ENCODE data around the gene HMOX1.
A peak's percentile ranks its signal among the peaks of the same experiment; 100 is the strongest.

DNA sequence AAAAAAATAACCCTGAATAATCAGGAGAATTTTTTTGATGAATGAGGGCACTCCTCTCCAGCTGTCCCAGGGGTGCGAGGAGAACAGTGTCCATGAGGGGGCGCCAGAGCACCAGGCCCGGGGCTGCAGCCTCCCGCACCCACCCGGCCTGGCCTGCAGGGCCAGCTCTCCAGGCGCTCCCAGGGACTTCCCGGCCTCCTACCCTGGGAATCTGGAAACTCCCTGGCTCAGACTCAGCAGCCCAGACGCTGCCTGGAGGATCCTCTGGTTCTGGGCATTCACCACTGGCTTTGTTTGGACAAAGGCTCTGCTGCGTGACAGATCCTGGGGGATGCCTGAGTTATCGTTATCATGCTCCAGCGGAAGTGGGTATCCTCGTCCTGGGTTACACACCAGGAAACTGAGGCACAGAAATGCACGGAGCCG is 50.0 kb downstream of the HMOX1 start:
- no peak for TF ChIP-seq POLR2A (IDR thresholded peaks at IDR 0.05)
- TF ChIP-seq, protein P1, sequence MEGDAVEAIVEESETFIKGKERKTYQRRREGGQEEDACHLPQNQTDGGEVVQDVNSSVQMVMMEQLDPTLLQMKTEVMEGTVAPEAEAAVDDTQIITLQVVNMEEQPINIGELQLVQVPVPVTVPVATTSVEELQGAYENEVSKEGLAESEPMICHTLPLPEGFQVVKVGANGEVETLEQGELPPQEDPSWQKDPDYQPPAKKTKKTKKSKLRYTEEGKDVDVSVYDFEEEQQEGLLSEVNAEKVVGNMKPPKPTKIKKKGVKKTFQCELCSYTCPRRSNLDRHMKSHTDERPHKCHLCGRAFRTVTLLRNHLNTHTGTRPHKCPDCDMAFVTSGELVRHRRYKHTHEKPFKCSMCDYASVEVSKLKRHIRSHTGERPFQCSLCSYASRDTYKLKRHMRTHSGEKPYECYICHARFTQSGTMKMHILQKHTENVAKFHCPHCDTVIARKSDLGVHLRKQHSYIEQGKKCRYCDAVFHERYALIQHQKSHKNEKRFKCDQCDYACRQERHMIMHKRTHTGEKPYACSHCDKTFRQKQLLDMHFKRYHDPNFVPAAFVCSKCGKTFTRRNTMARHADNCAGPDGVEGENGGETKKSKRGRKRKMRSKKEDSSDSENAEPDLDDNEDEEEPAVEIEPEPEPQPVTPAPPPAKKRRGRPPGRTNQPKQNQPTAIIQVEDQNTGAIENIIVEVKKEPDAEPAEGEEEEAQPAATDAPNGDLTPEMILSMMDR (IDR thresholded peaks at IDR 0.05) = peak; percentile 95 to 97 (median 97)

All from upper lobe of left lung (tissue), 4 donors.